WTC11 (cell line): ENCODE measurements around the gene GRID2.

ENCODE experiments used
- ATF2 ChIP-seq: sonication (generic); formaldehyde crosslinking; IDR thresholded peaks from 2 replicates; pipeline ENCODE4 v1.8.1; 2022; ENCODE audit warnings: low read depth, missing genetic modification reagents, borderline replicate concordance
- CTCF ChIP-seq: fragments of 200-600 bp; IDR thresholded peaks from 2 replicates; pipeline ENCODE4 v1.8.0; 2022; ENCODE audit warnings: antibody characterized with exemption
- FOXP1 ChIP-seq: sonication (generic); formaldehyde crosslinking; IDR thresholded peaks from 2 replicates; pipeline ENCODE4 v1.8.0; 2022; ENCODE audit warnings: missing genetic modification reagents, mild to moderate bottlenecking, moderate library complexity, borderline replicate concordance
- MLX ChIP-seq: sonication (generic); formaldehyde crosslinking; IDR thresholded peaks from 2 replicates; pipeline ENCODE4 v1.8.1; 2023; ENCODE audit warnings: mild to moderate bottlenecking, missing genetic modification reagents, moderate library complexity
- NR3C1 ChIP-seq: sonication (generic); formaldehyde crosslinking; conservative IDR thresholded peaks from 2 replicates; pipeline ENCODE4 v1.8.1; 2023; ENCODE audit warnings: low read depth, mild to moderate bottlenecking, missing genetic modification reagents
- SMAD4 ChIP-seq: sonication (generic); formaldehyde crosslinking; IDR thresholded peaks from 2 replicates; pipeline ENCODE4 v1.8.0; 2022; ENCODE audit warnings: mild to moderate bottlenecking, missing genetic modification reagents
- TF ChIP-seq, protein P1 (sequence below): sonication (generic); formaldehyde crosslinking; IDR thresholded peaks from 2 replicates; pipeline ENCODE4 v1.8.1; 2022; ENCODE audit warnings: missing genetic modification reagents, borderline replicate concordance

- TF ChIP-seq CTCF (no peak), NR3C1 (CRISPR knock-in tag) (no peak), FOXP1 (CRISPR knock-in tag) (no peak), SMAD4 (CRISPR knock-in tag) (no peak), MLX (CRISPR knock-in tag) (no peak), ATF2 (CRISPR knock-in tag) (no peak)
- TF ChIP-seq, protein P1, sequence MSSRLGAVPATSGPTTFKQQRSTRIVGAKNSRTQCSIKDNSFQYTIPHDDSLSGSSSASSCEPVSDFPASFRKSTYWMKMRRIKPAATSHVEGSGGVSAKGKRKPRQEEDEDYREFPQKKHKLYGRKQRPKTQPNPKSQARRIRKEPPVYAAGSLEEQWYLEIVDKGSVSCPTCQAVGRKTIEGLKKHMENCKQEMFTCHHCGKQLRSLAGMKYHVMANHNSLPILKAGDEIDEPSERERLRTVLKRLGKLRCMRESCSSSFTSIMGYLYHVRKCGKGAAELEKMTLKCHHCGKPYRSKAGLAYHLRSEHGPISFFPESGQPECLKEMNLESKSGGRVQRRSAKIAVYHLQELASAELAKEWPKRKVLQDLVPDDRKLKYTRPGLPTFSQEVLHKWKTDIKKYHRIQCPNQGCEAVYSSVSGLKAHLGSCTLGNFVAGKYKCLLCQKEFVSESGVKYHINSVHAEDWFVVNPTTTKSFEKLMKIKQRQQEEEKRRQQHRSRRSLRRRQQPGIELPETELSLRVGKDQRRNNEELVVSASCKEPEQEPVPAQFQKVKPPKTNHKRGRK, result no peak
Measured at GRCh38 chr4:93743635-93744034, 1439.9 kb downstream of the GRID2 start.
